Measurements from ENCODE around the gene PCDHGB6.

GRCh38 chr5:141382469-141383294 lies 25.1 kb upstream of the PCDHGB6 start, which contains the start of gene PCDHGA7:
- TF ChIP-seq, protein P1, sequence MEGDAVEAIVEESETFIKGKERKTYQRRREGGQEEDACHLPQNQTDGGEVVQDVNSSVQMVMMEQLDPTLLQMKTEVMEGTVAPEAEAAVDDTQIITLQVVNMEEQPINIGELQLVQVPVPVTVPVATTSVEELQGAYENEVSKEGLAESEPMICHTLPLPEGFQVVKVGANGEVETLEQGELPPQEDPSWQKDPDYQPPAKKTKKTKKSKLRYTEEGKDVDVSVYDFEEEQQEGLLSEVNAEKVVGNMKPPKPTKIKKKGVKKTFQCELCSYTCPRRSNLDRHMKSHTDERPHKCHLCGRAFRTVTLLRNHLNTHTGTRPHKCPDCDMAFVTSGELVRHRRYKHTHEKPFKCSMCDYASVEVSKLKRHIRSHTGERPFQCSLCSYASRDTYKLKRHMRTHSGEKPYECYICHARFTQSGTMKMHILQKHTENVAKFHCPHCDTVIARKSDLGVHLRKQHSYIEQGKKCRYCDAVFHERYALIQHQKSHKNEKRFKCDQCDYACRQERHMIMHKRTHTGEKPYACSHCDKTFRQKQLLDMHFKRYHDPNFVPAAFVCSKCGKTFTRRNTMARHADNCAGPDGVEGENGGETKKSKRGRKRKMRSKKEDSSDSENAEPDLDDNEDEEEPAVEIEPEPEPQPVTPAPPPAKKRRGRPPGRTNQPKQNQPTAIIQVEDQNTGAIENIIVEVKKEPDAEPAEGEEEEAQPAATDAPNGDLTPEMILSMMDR (IDR thresholded peaks at IDR 0.05 in 2 of 3, conservative IDR thresholded peaks at IDR 0.05 in 1 of 3; ENCODE audit: borderline replicate concordance in 1 of 3, insufficient read depth in 1 of 3, low read depth in 2 of 3, low read length in 2 of 3), result no peak
- TF ChIP-seq YY1 (IDR thresholded peaks at IDR 0.05; ENCODE audit: extremely low read depth, insufficient replicate concordance, low read depth, low read length), result no peak
- TF ChIP-seq POLR2A (IDR thresholded peaks at IDR 0.05; ENCODE audit: borderline replicate concordance, extremely low read depth, insufficient read depth, insufficient read length), result no peak
- no peak for TF ChIP-seq EGR1 (IDR thresholded peaks at IDR 0.05; ENCODE audit: low read depth)
- no peak for TF ChIP-seq SIN3A (IDR thresholded peaks at IDR 0.05; ENCODE audit: low read depth)
- TF ChIP-seq ZBTB33 (IDR thresholded peaks at IDR 0.05; ENCODE audit: extremely low read depth, insufficient replicate concordance, low read length), result no peak
- TF ChIP-seq, protein P2, sequence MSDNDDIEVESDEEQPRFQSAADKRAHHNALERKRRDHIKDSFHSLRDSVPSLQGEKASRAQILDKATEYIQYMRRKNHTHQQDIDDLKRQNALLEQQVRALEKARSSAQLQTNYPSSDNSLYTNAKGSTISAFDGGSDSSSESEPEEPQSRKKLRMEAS (IDR thresholded peaks at IDR 0.05), result no peak
- TF ChIP-seq POLR2AphosphoS5 (IDR thresholded peaks at IDR 0.05; ENCODE audit: low read depth, low read length), result no peak
- no peak for TF ChIP-seq SP1 (IDR thresholded peaks at IDR 0.05; ENCODE audit: low read depth)
- TF ChIP-seq, protein P3, sequence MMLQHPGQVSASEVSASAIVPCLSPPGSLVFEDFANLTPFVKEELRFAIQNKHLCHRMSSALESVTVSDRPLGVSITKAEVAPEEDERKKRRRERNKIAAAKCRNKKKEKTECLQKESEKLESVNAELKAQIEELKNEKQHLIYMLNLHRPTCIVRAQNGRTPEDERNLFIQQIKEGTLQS (IDR thresholded peaks at IDR 0.05), result no peak
- TF ChIP-seq EZH2 (IDR thresholded peaks at IDR 0.05), result no peak
- TF ChIP-seq JUND (IDR thresholded peaks at IDR 0.05), result no peak
- TF ChIP-seq, protein P4, sequence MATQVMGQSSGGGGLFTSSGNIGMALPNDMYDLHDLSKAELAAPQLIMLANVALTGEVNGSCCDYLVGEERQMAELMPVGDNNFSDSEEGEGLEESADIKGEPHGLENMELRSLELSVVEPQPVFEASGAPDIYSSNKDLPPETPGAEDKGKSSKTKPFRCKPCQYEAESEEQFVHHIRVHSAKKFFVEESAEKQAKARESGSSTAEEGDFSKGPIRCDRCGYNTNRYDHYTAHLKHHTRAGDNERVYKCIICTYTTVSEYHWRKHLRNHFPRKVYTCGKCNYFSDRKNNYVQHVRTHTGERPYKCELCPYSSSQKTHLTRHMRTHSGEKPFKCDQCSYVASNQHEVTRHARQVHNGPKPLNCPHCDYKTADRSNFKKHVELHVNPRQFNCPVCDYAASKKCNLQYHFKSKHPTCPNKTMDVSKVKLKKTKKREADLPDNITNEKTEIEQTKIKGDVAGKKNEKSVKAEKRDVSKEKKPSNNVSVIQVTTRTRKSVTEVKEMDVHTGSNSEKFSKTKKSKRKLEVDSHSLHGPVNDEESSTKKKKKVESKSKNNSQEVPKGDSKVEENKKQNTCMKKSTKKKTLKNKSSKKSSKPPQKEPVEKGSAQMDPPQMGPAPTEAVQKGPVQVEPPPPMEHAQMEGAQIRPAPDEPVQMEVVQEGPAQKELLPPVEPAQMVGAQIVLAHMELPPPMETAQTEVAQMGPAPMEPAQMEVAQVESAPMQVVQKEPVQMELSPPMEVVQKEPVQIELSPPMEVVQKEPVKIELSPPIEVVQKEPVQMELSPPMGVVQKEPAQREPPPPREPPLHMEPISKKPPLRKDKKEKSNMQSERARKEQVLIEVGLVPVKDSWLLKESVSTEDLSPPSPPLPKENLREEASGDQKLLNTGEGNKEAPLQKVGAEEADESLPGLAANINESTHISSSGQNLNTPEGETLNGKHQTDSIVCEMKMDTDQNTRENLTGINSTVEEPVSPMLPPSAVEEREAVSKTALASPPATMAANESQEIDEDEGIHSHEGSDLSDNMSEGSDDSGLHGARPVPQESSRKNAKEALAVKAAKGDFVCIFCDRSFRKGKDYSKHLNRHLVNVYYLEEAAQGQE (IDR thresholded peaks at IDR 0.05; ENCODE audit: low read depth), result no peak
- no peak for TF ChIP-seq RAD21 (IDR thresholded peaks at IDR 0.05; ENCODE audit: low read depth)

Measured in HCT116 (cell line).